HEK293 (cell line): ENCODE results near the gene RPL36.
"Not testable (repeated sequence)": the region's sequence is repeated elsewhere in the genome, so short reads cannot be mapped to it uniquely, and the experiment has no call there.

Experiments used
- CTCF ChIA-PET: fragments of 350-600 bp; formaldehyde crosslinking; extraction: SDS; loops from one replicate; lab custom pipeline; 2021; ENCODE audit warnings: antibody characterized with exemption; lab: Yijun Ruan, JAX
- POLR2A ChIA-PET: fragments of 300-600 bp; formaldehyde crosslinking; extraction: SDS; loops from one replicate; lab custom pipeline; 2020; ENCODE audit warnings: antibody characterized with exemption, inconsistent platforms; lab: Yijun Ruan, JAX
- H3K27ac ChIP-seq: fragments of 200-500 bp; sonication (Bioruptor generic); 2 replicates; pipeline ENCODE4 v1.5.1; 2014; ENCODE audit warnings: low read depth, low read length, control low read depth, inconsistent platforms; ENCODE audit errors: extremely low read depth
- H3K36me3 ChIP-seq, 2 experiments: fragments of 200-500 bp in 1 of 2; sonication (Bioruptor generic) in 1 of 2; 1 replicate in 1 of 2; 2 replicates in 1 of 2; pipeline ENCODE4 v1.5.1; 2014 to 2017; ENCODE audit warnings: inconsistent platforms in 2 of 2, low read length in 2 of 2; ENCODE audit not compliant: control insufficient read depth in 2 of 2, insufficient read depth in 1 of 2
- H3K4me1 ChIP-seq: fragments of 200-500 bp; sonication (Bioruptor generic); 2 replicates; pipeline ENCODE4 v1.5.1; 2014; ENCODE audit warnings: mild to moderate bottlenecking, low read length, inconsistent platforms; ENCODE audit not compliant: control insufficient read depth, insufficient read depth
- H3K4me3 ChIP-seq: 2 replicates; pipeline ENCODE4 v1.5.1; 2011; ENCODE audit warnings: low read depth, mild to moderate bottlenecking, control low read depth, low read length, moderate library complexity
- H3K9me3 ChIP-seq: fragments of 200-500 bp; sonication (Bioruptor generic); 2 replicates; pipeline ENCODE4 v1.5.1; 2014; ENCODE audit warnings: low read depth, low read length, inconsistent platforms; ENCODE audit not compliant: control insufficient read depth, insufficient read depth
- GFI1B ChIP-seq: fragments of 450-650 bp; formaldehyde crosslinking; IDR thresholded peaks from 2 replicates; pipeline ENCODE4 v1.5.1; 2016; ENCODE audit warnings: missing biosample characterization, missing genetic modification characterization
- GLIS1 ChIP-seq: fragments of 450-650 bp; formaldehyde crosslinking; IDR thresholded peaks from 2 replicates; pipeline ENCODE4 v1.5.1; 2016; ENCODE audit warnings: missing biosample characterization, missing genetic modification characterization
- HOXC10 ChIP-seq: sonication (generic); formaldehyde crosslinking; IDR thresholded peaks from 2 replicates; pipeline ENCODE4 v1.8.1; 2023; ENCODE audit warnings: mild to moderate bottlenecking, missing genetic modification reagents
- PRDM1 ChIP-seq: fragments of 450-650 bp; formaldehyde crosslinking; IDR thresholded peaks from 2 replicates; pipeline ENCODE4; 2016; ENCODE audit warnings: missing biosample characterization, missing genetic modification characterization
- REPIN1 ChIP-seq: fragments of 450-650 bp; formaldehyde crosslinking; IDR thresholded peaks from 2 replicates; pipeline ENCODE4 v1.5.1; 2017; ENCODE audit warnings: missing biosample characterization, missing genetic modification characterization, low read depth
- SP3 ChIP-seq: fragments of 450-650 bp; formaldehyde crosslinking; IDR thresholded peaks from 2 replicates; pipeline ENCODE4 v1.5.1; 2016; ENCODE audit warnings: missing biosample characterization, missing genetic modification characterization
- ZBTB17 ChIP-seq: fragments of 450-650 bp; formaldehyde crosslinking; IDR thresholded peaks from 2 replicates; pipeline ENCODE4 v1.5.1; 2016; ENCODE audit warnings: missing biosample characterization, missing genetic modification characterization
- ZBTB8A ChIP-seq: fragments of 450-650 bp; formaldehyde crosslinking; IDR thresholded peaks from 2 replicates; pipeline ENCODE4 v1.5.1; 2016; ENCODE audit warnings: missing biosample characterization, missing genetic modification characterization
- ZFHX2 ChIP-seq: fragments of 450-650 bp; formaldehyde crosslinking; conservative IDR thresholded peaks from 2 replicates; pipeline ENCODE4 v1.5.1; 2016; ENCODE audit warnings: missing biosample characterization, missing genetic modification characterization
- ZFP69B ChIP-seq: fragments of 450-650 bp; formaldehyde crosslinking; IDR thresholded peaks from 2 replicates; pipeline ENCODE4 v1.5.1; 2016; ENCODE audit warnings: missing biosample characterization, missing genetic modification characterization
- ZNF121 ChIP-seq: fragments of 450-650 bp; formaldehyde crosslinking; IDR thresholded peaks from 2 replicates; pipeline ENCODE4 v1.5.1; 2016; ENCODE audit warnings: missing biosample characterization, missing genetic modification characterization
- ZNF140 ChIP-seq: fragments of 450-650 bp; formaldehyde crosslinking; IDR thresholded peaks from 2 replicates; pipeline ENCODE4 v1.5.1; 2016; ENCODE audit warnings: missing biosample characterization, missing genetic modification characterization
- ZNF184 ChIP-seq: fragments of 450-650 bp; IDR thresholded peaks from 2 replicates; pipeline ENCODE4 v1.5.1; 2018; ENCODE audit warnings: missing biosample characterization, mild to moderate bottlenecking, missing genetic modification characterization
- ZNF521 ChIP-seq: fragments of 450-650 bp; formaldehyde crosslinking; IDR thresholded peaks from 2 replicates; pipeline ENCODE4 v1.5.1; 2017; ENCODE audit warnings: missing biosample characterization, mild to moderate bottlenecking, missing genetic modification characterization
- ZNF777 ChIP-seq: fragments of 450-650 bp; formaldehyde crosslinking; IDR thresholded peaks from 2 replicates; pipeline ENCODE4 v1.5.1; 2017; ENCODE audit warnings: missing biosample characterization, missing genetic modification characterization, borderline replicate concordance
- ZNF785 ChIP-seq: fragments of 450-650 bp; formaldehyde crosslinking; IDR thresholded peaks from 2 replicates; pipeline ENCODE4 v1.5.1; 2016; ENCODE audit warnings: missing biosample characterization, missing genetic modification characterization
- TF ChIP-seq, protein P1 (sequence below): fragments of 450-650 bp; formaldehyde crosslinking; IDR thresholded peaks from 2 replicates; pipeline ENCODE4 v1.5.1; 2016; ENCODE audit warnings: missing biosample characterization, missing genetic modification characterization
- TF ChIP-seq, protein P2 (sequence below): fragments of 450-650 bp; formaldehyde crosslinking; IDR thresholded peaks from 2 replicates; pipeline ENCODE4 v1.5.1; 2016; ENCODE audit warnings: missing biosample characterization, missing genetic modification characterization, borderline replicate concordance
- TF ChIP-seq, protein P3 (sequence below): fragments of 450-650 bp; formaldehyde crosslinking; IDR thresholded peaks from 2 replicates; pipeline ENCODE4 v1.5.1; 2016; ENCODE audit warnings: missing biosample characterization, missing genetic modification characterization

Gene RPL36

DNA sequence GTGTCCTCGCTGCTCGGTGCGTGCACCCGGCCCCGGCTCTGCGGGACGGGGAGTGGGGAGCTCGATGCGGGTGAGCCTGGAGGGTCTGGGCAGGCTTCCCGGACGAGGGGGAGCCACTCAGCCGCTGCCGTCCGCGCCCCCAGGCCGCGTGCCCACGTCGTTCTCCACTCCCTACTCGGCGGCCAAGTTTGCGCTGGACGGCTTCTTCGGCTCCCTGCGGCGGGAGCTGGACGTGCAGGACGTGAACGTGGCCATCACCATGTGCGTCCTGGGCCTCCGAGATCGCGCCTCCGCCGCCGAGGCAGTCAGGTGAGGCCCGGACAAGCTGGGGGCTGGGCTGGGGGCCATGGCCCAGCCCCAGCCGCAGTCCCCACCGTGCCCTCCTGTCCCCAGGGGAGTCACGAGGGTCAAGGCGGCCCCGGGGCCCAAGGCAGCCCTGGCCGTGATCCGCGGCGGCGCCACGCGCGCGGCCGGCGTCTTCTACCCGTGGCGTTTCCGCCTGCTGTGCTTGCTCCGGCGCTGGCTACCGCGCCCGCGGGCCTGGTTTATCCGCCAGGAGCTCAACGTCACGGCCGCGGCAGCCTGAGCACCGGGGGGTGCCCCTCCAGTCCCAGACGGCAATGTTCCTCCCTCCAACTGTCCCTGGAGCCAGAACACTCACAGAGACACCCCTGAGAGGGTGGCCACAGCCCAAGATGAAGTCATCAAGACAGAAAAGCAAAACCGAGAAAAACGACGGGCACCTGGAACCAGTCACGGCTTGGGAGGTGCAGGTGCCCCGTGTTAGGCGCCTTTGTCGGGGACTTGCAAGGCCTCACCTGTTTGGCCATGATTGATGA, 2.5 kb upstream of the RPL36 start (continued):
- TF ChIP-seq, protein P1, sequence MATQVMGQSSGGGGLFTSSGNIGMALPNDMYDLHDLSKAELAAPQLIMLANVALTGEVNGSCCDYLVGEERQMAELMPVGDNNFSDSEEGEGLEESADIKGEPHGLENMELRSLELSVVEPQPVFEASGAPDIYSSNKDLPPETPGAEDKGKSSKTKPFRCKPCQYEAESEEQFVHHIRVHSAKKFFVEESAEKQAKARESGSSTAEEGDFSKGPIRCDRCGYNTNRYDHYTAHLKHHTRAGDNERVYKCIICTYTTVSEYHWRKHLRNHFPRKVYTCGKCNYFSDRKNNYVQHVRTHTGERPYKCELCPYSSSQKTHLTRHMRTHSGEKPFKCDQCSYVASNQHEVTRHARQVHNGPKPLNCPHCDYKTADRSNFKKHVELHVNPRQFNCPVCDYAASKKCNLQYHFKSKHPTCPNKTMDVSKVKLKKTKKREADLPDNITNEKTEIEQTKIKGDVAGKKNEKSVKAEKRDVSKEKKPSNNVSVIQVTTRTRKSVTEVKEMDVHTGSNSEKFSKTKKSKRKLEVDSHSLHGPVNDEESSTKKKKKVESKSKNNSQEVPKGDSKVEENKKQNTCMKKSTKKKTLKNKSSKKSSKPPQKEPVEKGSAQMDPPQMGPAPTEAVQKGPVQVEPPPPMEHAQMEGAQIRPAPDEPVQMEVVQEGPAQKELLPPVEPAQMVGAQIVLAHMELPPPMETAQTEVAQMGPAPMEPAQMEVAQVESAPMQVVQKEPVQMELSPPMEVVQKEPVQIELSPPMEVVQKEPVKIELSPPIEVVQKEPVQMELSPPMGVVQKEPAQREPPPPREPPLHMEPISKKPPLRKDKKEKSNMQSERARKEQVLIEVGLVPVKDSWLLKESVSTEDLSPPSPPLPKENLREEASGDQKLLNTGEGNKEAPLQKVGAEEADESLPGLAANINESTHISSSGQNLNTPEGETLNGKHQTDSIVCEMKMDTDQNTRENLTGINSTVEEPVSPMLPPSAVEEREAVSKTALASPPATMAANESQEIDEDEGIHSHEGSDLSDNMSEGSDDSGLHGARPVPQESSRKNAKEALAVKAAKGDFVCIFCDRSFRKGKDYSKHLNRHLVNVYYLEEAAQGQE (tag by site-specific recombination): peak; percentile 40; the same call in 1 of the 2 replicates
- TF ChIP-seq ZNF121 (tag by site-specific recombination): no peak
- 0 out of 2 replicates have a peak, but pooled peaks have one; percentile 12 for TF ChIP-seq ZNF785
- TF ChIP-seq ZNF184 (tag by site-specific recombination): no peak
- TF ChIP-seq ZNF777 (tag by site-specific recombination): no peak
- no peak for TF ChIP-seq HOXC10

DNA sequence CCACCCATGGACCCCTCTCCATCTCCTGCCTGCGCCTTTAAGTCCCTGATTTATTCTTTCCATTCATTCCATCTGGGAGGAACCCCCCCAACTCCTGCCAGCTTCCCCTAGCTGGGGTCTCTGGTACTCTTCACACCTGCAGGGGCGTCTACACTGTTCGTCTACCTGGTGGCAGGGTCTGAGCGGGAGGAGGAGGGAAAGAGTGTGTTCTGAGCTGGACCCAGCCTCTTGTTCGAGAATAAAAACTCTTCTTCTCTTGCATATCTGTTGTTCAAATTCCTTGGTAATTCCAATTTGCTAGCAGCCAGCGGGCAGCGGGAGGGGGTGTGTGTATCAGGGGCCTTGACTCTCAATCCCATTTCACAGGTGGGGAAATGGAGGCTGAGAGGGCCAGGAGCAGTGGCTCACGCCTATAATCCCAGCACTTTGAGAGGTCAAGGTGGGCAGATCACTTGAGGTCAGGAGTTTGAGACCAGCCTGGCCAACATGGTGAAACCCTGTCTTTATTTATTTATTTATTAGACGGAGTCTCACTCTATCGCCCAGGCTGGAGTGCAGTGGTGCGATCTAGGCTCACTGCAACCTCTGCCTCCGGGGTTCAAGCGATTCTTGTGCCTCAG, 1.7 kb upstream of the RPL36 start:
- CTCF ChIA-PET: interaction anchor here (0.6 to 2.2 kb wide), 9 partner anchors 13 to 1931 kb away, joined by 3 to 15 read pairs (median 4); partner anchors contain the start of gene NDUFA11
- not testable (repeated sequence) for H3K27ac ChIP-seq

DNA sequence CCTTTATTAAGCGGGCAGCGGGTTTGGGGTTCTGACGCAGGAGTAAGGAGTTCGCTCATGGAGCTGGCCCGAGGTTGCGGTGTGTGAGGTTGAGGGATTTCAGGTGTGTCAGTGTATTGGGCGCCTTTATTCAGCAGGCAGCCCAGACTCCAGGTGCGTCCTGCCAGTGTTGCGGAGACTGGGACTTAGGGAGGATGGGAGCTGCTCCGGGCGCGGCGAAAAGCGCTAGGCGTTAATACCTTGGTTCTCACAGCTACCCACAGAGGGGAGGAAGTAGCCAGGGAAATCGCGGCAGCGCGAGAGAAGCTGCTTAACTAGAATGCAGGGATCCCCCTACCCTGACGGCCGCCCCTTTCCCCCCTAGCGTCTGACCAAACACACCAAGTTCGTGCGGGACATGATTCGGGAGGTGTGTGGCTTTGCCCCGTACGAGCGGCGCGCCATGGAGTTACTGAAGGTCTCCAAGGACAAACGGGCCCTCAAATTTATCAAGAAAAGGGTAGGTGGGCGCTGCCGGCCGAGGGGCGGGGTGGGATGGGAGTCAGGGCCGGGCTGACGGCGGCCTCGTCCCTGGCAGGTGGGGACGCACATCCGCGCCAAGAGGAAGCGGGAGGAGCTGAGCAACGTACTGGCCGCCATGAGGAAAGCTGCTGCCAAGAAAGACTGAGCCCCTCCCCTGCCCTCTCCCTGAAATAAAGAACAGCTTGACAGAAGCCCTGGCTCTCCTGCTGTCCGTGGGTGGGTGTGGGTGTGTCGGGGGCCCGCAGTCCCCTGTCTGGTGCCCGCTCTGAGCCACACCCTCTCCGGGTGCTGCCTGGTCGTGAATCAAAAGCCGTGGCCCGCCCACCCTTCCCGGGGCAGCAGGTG, 1.1 kb downstream of the RPL36 start:
- ChIA-PET CTCF (interaction anchor here (0.6 to 1.3 kb wide), 9 partner anchors 9 to 134 kb away, joined by 3 to 5 read pairs (median 3); no protein-coding TSS in a partner anchor), POLR2A (interaction anchor here (0.5 to 3.7 kb wide), 11 partner anchors 8 to 643 kb away, joined by 3 to 62 read pairs (median 3); partner anchors contain the start of genes CATSPERD, LONP1, SAFB and SAFB2)
- Histone ChIP-seq H3K27ac (peak overlapping the region; percentile 100), H3K4me1 (no peaks in the 10 kb centered on the region; the same call in 1 of the 2 replicates), H3K9me3 (no peaks in the 10 kb centered on the region), H3K36me3 (peaks cover 5 to 60% of the 10 kb centered on the region in 2 experiments; a peak in 2 of 3 replicates), H3K4me3 (peak overlapping the region; percentile 97)
- TF ChIP-seq ZFHX2 (peak; percentile 95), GFI1B (no peak), ZNF521 (tag by site-specific recombination) (no peak), SP3 (tag by site-specific recombination) (peak; percentile 68), ZBTB17 (tag by site-specific recombination) (no peak), ZFP69B (tag by site-specific recombination) (no peak), ZNF140 (tag by site-specific recombination) (no peak), PRDM1 (tag by site-specific recombination) (no peak), GLIS1 (peak; percentile 18; the same call in 1 of the 2 replicates), REPIN1 (tag by site-specific recombination) (no peak), ZBTB8A (no peak)
- TF ChIP-seq, protein P2, sequence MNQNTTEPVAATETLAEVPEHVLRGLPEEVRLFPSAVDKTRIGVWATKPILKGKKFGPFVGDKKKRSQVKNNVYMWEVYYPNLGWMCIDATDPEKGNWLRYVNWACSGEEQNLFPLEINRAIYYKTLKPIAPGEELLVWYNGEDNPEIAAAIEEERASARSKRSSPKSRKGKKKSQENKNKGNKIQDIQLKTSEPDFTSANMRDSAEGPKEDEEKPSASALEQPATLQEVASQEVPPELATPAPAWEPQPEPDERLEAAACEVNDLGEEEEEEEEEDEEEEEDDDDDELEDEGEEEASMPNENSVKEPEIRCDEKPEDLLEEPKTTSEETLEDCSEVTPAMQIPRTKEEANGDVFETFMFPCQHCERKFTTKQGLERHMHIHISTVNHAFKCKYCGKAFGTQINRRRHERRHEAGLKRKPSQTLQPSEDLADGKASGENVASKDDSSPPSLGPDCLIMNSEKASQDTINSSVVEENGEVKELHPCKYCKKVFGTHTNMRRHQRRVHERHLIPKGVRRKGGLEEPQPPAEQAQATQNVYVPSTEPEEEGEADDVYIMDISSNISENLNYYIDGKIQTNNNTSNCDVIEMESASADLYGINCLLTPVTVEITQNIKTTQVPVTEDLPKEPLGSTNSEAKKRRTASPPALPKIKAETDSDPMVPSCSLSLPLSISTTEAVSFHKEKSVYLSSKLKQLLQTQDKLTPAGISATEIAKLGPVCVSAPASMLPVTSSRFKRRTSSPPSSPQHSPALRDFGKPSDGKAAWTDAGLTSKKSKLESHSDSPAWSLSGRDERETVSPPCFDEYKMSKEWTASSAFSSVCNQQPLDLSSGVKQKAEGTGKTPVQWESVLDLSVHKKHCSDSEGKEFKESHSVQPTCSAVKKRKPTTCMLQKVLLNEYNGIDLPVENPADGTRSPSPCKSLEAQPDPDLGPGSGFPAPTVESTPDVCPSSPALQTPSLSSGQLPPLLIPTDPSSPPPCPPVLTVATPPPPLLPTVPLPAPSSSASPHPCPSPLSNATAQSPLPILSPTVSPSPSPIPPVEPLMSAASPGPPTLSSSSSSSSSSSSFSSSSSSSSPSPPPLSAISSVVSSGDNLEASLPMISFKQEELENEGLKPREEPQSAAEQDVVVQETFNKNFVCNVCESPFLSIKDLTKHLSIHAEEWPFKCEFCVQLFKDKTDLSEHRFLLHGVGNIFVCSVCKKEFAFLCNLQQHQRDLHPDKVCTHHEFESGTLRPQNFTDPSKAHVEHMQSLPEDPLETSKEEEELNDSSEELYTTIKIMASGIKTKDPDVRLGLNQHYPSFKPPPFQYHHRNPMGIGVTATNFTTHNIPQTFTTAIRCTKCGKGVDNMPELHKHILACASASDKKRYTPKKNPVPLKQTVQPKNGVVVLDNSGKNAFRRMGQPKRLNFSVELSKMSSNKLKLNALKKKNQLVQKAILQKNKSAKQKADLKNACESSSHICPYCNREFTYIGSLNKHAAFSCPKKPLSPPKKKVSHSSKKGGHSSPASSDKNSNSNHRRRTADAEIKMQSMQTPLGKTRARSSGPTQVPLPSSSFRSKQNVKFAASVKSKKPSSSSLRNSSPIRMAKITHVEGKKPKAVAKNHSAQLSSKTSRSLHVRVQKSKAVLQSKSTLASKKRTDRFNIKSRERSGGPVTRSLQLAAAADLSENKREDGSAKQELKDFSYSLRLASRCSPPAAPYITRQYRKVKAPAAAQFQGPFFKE (tag by site-specific recombination): no peak
- TF ChIP-seq, protein P3, sequence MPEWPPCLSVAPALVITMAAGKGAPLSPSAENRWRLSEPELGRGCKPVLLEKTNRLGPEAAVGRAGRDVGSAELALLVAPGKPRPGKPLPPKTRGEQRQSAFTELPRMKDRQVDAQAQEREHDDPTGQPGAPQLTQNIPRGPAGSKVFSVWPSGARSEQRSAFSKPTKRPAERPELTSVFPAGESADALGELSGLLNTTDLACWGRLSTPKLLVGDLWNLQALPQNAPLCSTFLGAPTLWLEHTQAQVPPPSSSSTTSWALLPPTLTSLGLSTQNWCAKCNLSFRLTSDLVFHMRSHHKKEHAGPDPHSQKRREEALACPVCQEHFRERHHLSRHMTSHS: no peak

More for the DNA sequence above, 1.7 kb upstream of the RPL36 start:
- H3K4me3 ChIP-seq, H3K4me1 ChIP-seq, H3K9me3 ChIP-seq: not testable (repeated sequence)
- POLR2A ChIA-PET: interaction anchor here (1.7 to 3.7 kb wide), 3 partner anchors 10 to 66 kb away, joined by 4 to 49 read pairs (median 24); partner anchors contain the start of genes SAFB and SAFB2
- H3K36me3 ChIP-seq: peaks cover 5 to 31% of the 10 kb centered on the region in 2 experiments; a peak in 2 of 3 replicates
